GM18519 (cell line): ENCODE results near the gene ENO2.

Experiments
- ATAC-seq: cut with Tn5 transposase; IDR thresholded peaks from one replicate; pipeline ENCODE4 v1.9.1; 2021; ENCODE audit warnings: mild to moderate bottlenecking, moderate library complexity; ENCODE audit not compliant: unreplicated experiment, low FRiP score

ENO2 gene

GRCh38 chr12:6929466-6930452, 15.4 kb downstream of the ENO2 start:
- ATAC-seq, result no peak

GRCh38 chr12:6932766-6933165, 18.4 kb downstream of the ENO2 start:
- ATAC-seq, result no peak

GRCh38 chr12:6934110-6934509, 19.7 kb downstream of the ENO2 start:
- no peak for ATAC-seq

GRCh38 chr12:6935371-6936193, 21.2 kb downstream of the ENO2 start:
- no peak for ATAC-seq

GRCh38 chr12:6936194-6936635, 21.8 kb downstream of the ENO2 start:
- no peak for ATAC-seq

- ATAC-seq, result no peak
These were observed 22.5 kb downstream of the ENO2 start for GRCh38 chr12:6936636-6937480.

GRCh38 chr12:6937481-6938352, 23.3 kb downstream of the ENO2 start:
- peak; percentile 81 for ATAC-seq

GRCh38 chr12:6938353-6939190, 24.2 kb downstream of the ENO2 start:
- ATAC-seq, result no peak

GRCh38 chr12:6939191-6939540, 24.8 kb downstream of the ENO2 start:
- ATAC-seq, result no peak

GRCh38 chr12:6941267-6941666, 26.9 kb downstream of the ENO2 start:
- ATAC-seq, result no peak

- no peak for ATAC-seq
These were observed 27.4 kb downstream of the ENO2 start for GRCh38 chr12:6941782-6942181.

GRCh38 chr12:6942331-6942665, 27.9 kb downstream of the ENO2 start:
- no peak for ATAC-seq

- no peak for ATAC-seq
These were observed 29.0 kb downstream of the ENO2 start for GRCh38 chr12:6943389-6943721.

- no peak for ATAC-seq
These were observed 29.5 kb downstream of the ENO2 start, which contains the start of the genes C12orf57 and RNU7-1 for GRCh38 chr12:6943722-6944380. TSS of gene C12orf57 (plus strand) at chr12:6944022. CDS start at chr12:6944122, 100 bp downstream. TSS of gene RNU7-1 (plus strand) at chr12:6943816.

- no peak for ATAC-seq
These were observed 30.2 kb downstream of the ENO2 start for GRCh38 chr12:6944381-6945186.

GRCh38 chr12:6945613-6946012, 31.2 kb downstream of the ENO2 start:
- no peak for ATAC-seq
